Hematopoietic multipotent progenitor cell (in vitro differentiated cells): ENCODE results near the gene MAGOHB. TPM values are rescaled to one million over a fixed set of nuclear protein-coding genes. Genes with fewer than 3 reads are reported as not detected.
"Not testable (repeated sequence)": the region's sequence is repeated elsewhere in the genome, so short reads cannot be mapped to it uniquely, and the experiment has no call there.

ENCODE experiments used
- DNase-seq, 3 donors: peaks; one replicate each; pipeline ENCODE4 v3.0.0-alpha.2; 2011 to 2015; ENCODE audit warnings: low read depth in 2 of 3, low spot score in 2 of 3
- total RNA-seq: library from RNA; depleted of rRNA; stranded (reverse); fragments of >200 nt; gene quantifications from one replicate; pipeline ENCODE4 v1.2.3, GENCODE V29; 2012

Gene MAGOHB
- total RNA-seq, 1 donor: 2.7 TPM

- no peak for DNase-seq
Observed at GRCh38 chr12:10612984-10613348, 443 bp downstream of the MAGOHB start.

DNA sequence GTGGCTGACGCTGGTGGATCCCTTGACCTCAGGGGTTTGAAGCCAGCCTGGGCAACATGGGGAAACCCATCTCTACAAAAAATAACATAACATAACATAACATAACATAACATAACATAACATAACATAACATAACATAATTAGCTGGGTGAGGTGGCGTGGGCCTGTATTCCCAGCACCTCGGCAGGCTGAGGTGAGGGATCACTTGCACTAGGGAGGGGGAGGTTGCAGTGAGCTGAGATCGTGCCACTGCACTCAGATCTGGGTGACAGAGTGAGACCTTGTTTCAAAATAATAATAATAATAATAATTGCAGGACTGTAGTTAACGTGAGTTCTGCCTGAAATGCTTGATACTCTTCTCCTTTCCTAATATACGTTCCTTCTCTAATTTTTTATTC is 1.3 kb downstream of the MAGOHB start:
- DNase-seq: no peak

GRCh38 chr12:10611258-10611657 is 2.2 kb downstream of the MAGOHB start:
- DNase-seq: not testable (repeated sequence)

- DNase-seq: no peak
Observed at GRCh38 chr12:10610188-10610587, 3.2 kb downstream of the MAGOHB start.

- peak in 2 of 3 donors; percentile 24 to 59 for DNase-seq
Observed at GRCh38 chr12:10607885-10608458, 5.4 kb downstream of the MAGOHB start.

GRCh38 chr12:10601860-10602259 is 11.5 kb downstream of the MAGOHB start:
- no peak for DNase-seq

DNA sequence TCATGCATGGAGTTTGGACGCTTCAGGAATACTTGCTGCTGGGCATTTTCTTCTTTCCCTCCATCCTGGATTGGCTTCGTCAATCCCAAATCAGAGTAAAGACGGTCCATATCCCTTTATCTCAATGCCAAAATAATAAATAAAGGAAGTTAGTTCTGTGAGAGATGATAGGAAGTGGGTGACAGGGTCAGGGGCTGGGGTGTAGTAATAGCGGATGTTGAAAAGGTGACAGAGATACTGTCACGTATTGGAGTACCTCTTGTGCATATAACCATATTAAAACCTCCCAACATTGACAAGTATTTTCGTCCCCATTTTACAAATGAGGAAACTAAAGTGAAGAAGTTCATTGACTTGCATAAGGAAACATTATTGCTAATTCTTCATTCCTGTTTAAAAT is 12.4 kb downstream of the MAGOHB start:
- DNase-seq: no peak

DNA sequence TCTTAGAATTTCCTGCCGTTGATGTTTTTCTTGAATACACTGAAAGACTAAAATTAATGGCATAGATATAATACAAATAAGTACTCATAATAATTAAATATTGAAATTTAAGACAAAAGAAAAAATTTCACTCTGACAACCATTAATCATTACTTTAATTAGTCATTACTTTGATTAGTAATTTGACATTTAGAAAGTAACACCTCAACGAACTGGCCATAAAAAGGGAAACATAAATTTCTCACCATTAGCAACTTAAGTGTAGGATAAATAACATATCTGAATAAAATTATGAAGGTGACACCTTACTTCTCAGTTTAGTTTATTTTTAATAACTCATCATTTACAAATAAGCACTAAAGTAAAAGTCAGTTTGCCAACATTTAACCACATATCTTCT is 17.5 kb downstream of the MAGOHB start:
- no peak for DNase-seq

DNA sequence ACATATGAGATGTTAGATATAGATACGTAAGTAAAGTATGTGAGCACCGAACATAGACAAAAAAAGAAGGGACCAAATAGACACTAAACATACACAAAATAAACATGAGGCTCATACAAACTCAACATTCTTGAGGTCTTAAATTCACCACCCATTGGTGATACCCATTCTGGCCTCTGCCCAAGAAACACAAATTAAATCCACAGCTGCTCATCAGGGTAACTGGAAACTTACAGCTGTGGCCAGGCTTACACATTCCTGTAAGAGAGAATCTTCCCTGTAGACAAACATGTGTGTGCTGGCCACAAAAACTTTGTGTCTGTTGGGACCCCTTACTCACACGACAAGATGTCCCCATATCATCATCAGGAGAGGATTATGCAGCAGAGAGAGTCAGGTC is 22.4 kb downstream of the MAGOHB start:
- no peak for DNase-seq

DNA sequence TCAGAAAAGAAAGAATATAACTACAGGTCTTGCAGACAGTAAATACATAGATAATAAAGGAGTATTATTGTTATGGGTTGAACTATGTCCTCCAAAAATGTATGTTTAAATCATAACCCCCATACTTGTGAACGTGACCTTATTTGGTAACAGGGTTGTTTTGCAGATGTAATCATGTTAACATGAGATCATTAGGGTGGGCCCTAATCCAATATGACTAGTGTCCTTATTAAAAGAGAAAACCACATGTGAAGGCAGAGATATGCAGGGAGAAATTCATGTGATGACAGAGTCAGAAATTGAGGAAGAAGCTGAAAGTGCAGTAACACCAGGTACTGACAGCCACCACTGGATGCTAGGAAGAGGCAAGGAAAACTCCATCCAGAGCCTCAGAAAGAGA is 29.0 kb downstream of the MAGOHB start:
- no peak for DNase-seq

DNA sequence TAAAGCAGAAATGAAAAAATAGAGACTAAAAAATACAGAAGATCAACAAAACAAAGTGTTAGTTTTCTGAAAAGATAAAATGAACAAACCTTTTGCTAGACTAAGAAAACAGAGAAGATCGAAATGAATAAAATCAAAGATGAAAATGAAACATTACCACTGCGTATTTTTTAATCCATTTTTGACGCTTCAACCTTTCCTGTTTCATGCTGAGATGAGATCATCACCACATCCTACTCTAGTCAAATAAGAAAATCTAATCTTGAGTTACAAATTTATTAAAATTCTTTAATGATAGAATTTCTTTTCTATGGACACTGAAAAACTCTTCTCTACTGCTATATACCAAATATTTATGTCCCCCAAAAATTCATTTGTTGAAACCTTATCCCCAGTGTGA is 30.7 kb downstream of the MAGOHB start:
- DNase-seq: no peak

GRCh38 chr12:10582133-10582532 is 31.3 kb downstream of the MAGOHB start:
- not testable (repeated sequence) for DNase-seq

DNA sequence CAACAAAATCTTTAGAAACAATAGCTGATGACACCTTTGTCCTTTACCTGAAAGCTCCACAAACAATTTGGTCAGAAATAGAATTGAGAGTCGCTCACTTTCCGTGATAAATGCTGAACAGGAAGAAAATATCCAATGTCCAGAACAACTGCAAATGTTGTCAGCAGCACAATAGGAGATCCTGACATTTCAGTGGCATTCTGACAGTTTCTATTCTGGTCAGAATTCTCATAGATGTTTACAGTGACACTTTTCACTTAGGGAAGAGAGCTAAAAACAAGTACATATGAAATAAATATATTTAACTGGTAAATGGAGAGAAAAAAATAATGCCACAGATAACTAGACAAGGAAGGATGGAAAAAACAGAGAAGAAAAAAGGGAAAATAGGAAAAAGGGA is 39.1 kb downstream of the MAGOHB start:
- no peak for DNase-seq

DNA sequence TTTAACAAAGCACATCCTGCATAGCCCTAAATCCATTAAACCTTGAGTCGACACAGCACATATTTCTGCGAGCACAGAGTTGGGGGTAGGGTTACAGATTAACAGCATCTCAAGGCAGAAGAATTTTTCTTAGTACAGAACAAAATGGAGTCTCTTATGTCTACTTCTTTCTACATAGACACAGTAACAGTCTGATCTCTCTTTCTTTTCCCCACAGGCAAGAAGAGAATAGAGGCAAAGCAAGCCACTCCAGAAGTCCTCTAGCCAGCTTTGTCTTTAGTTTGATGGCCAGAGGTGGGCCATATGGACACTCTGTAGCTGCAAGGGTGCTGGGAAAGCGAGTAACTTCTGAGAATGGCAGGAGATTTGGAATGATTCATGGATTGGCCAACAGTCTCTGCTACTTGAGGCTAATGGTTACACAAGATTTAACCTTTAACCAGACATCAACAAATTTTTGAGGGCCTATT is 41.4 kb downstream of the MAGOHB start:
- not testable (repeated sequence) for DNase-seq

DNA sequence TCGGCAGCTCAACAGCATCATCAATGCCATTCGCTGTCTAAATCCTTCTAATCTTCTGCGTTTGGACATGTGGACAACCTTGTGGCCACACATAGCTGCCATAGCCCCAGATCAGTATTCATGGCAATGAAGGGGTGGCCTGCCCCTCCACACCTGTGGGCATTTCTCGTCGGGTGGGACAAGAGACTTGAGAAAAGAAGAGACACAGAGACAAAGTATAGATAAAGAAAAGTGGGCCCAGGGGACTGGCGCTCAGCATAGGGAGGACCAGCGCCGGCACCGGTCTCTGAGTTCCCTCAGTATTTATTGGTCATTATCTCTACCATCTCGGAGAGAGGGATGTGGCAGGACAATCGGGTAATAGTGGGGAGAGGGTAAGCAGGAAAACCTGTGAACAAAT is 42.3 kb downstream of the MAGOHB start:
- DNase-seq: no peak

DNA sequence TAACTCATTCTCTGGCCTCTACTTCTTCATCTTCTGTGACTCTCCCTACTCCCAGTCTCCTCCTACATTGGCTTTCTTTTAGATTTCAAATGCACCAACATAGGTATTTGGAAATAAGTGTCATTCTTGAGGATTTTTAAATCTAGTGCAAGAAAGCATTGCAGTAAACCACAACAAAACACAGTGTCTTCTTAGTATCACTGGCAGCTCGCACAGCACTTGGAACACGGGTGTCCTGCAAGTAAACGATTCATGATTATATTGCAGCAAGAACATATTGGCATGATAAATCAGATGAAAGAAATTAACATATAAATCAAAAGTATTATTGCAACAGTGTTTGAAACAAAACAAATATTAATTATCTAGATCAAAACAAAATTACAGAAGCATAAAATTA is 45.6 kb downstream of the MAGOHB start:
- no peak for DNase-seq

DNA sequence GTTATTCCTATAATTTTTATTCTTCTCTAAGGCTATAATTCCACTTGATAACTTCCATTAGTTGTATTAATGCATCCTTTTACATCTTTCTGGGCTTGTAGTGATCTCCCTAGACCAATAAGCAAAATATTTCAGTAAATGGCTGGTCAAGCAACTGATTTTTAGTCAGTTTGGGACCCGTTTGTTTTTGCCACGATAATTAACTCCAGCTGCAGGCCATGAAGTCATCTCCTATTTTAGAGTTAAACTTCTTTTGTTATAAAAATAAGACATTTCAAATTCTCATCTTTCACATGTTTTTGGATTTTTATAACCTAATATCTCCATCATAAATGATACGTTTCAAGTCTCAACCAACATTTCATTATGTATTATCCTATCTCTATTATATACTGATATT is 49.4 kb downstream of the MAGOHB start:
- no peak for DNase-seq

GRCh38 chr12:10563002-10563401 is 50.4 kb downstream of the MAGOHB start:
- no peak for DNase-seq

- DNase-seq: peak; percentile 14 to 77 (median 47)
Observed at GRCh38 chr12:10562306-10562933, 51.0 kb downstream of the MAGOHB start.

- peak in 2 of 3 donors; percentile 51 to 83 for DNase-seq
Observed at GRCh38 chr12:10559244-10559643, 54.2 kb downstream of the MAGOHB start.

DNA sequence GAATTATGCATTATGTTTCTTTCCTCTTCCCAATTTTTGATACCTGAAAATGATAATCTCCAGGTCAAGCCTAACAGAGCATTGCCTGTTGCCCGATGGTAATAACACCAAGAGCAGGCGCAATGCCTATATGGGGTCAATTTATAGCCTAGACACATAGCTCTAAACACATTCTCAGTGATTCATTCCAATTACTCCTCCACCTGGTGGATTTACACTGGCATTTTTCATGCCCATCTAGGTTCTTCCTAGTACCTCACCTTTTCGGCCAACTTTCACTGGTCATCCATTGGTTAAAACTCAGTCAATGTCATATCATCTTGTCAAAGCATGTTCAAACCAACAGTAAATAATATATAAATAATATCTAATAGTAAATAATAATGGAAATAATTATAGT is 54.6 kb downstream of the MAGOHB start:
- DNase-seq: no peak

- no peak for DNase-seq
Observed at GRCh38 chr12:10558301-10558700, 55.1 kb downstream of the MAGOHB start.

DNA sequence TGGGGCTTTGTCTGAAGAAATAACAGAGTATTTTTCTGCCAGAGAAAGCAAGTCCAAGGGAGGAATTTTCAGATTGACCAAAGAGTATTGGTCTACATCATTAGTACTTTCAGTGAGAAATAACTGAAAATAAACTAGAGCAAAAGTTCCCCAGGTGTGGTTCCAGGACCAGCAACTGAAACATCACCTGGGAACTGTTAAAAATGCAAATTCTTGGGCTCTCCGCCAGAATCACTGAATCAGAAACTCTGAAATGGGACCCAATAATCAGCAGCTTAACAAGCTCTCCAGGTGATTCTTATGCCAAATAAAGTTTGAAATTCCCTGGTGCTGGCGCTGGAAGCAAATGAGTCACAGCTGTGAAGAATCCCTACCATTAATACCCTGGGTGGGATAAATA is 55.6 kb downstream of the MAGOHB start:
- no peak for DNase-seq
